ENCODE results near the gene NCBP2L.
A peak's percentile ranks its signal among the peaks of the same experiment; 100 is the strongest.

- TF ChIP-seq CTCF (IDR thresholded peaks at IDR 0.05), result peak in 3 of 4 donors; percentile 4 to 17 (median 16)
- TF ChIP-seq POLR2A (IDR thresholded peaks at IDR 0.05), result peak; percentile 61
Observed at GRCh38 chrX:107775734-107776511, 1.6 kb upstream of the NCBP2L start, which contains the start of gene TSC22D3.
